ENCODE measurements around the gene PLA2G4A.

GRCh38 chr1:187018291-187018690, 189.5 kb downstream of the PLA2G4A start:
- TF ChIP-seq CTCF (IDR thresholded peaks at IDR 0.05), result no peak
- TF ChIP-seq POLR2A (IDR thresholded peaks at IDR 0.05), result no peak

All from adrenal gland (tissue), 5 donors.